Transverse colon (tissue), 3 donors: ENCODE data around the gene ST3GAL2.

Experiments used
- EP300 ChIP-seq: sonication (generic); formaldehyde crosslinking; IDR thresholded peaks from one replicate; pipeline ENCODE4 v1.6.1; 2017; ENCODE audit warnings: antibody characterized with exemption, low read depth
- POLR2A ChIP-seq: fragments of 450-650 bp; IDR thresholded peaks from one replicate; pipeline ENCODE4 v1.6.1; 2016; ENCODE audit warnings: antibody characterized with exemption, mild to moderate bottlenecking, moderate library complexity
- POLR2AphosphoS5 ChIP-seq, 3 donors: sonication (generic); formaldehyde crosslinking; IDR thresholded peaks; one replicate each; pipeline ENCODE4 v1.6.1; 2016; ENCODE audit warnings: antibody characterized with exemption in 3 of 3

DNA sequence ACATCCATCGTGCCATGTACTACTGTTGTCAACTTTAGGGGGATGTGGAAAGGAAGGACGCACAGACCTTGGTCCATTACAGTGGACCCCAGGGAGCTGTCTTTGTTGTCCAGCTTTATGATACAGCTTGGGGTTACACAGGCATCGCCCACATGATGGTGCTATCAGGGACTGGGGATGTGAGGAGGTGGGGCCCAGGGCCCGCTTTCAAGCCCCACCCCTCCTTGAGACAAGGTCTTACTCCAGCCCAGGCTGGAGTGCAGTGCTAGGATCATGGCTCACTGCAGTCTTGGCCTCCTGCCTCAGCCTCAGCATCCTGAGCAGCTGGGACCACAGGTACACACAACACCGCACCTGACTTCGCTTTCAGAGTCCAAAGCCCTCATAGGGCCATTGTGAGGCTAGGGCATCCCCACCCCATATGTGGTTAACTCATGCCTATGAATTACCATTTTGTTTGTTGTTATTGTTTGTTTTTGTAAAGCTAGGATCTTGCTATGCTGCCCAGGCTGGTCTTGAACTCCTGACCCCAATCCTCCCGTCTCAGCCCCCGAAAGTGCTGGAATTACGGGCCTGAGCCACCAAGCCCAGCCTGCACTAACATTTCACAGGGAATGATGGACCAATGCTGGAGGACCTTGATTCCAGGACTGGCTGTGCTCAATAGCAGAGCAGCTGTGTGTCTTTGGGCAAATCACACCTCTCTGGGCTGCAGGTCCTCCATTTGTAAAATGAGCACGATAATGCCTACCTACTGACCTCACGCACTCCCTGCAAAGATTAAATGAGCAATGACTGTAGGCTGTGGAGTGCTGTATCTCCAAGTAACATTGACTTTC lies 17.2 kb downstream of the ST3GAL2 start:
- TF ChIP-seq POLR2AphosphoS5 (IDR thresholded peaks at IDR 0.05), result no peak
- no peak for TF ChIP-seq EP300
- TF ChIP-seq POLR2A, result no peak
